GM13977 (cell line): Measurements from ENCODE around the gene KPNA6.
"Not testable (repeated sequence)": the region's sequence is repeated elsewhere in the genome, so short reads cannot be mapped to it uniquely, and the experiment has no call there.

ENCODE experiments used
- DNase-seq: peaks from one replicate; pipeline ENCODE4 v3.0.0; 2012; ENCODE audit warnings: low spot score
- CTCF ChIP-seq: IDR thresholded peaks from 2 replicates; pipeline ENCODE4 v1.5.1; 2012; ENCODE audit warnings: mild to moderate bottlenecking, control low read depth; ENCODE audit not compliant: insufficient read depth; ENCODE audit errors: extremely low read depth, missing control alignments
- in situ Hi-C: fragments of 300-500 bp; cut with MboI; formaldehyde crosslinking; loops from one replicate; pipeline ENCODE4 v1.12.0; 2022; ENCODE audit warnings: low sequenced_read_pairs, low pct_unique_long_range_greater_than_20kb, mixed read lengths, inconsistent platforms; ENCODE audit not compliant: unreplicated experiment

The KPNA6 gene

GRCh38 chr1:32142446-32143301 lies 34.8 kb downstream of the KPNA6 start:
- no peak for TF ChIP-seq CTCF
- no peak for DNase-seq
- in situ Hi-C loops, result no loop called here

- in situ Hi-C loops, DNase-seq: not testable (repeated sequence)
Measured at GRCh38 chr1:32143302-32143695, 35.4 kb downstream of the KPNA6 start.

- DNase-seq, result no peak
- in situ Hi-C loops, result no loop called here
- TF ChIP-seq CTCF, result no peak
Measured at GRCh38 chr1:32144033-32144432, 36.2 kb downstream of the KPNA6 start.

GRCh38 chr1:32147799-32148198 lies 39.9 kb downstream of the KPNA6 start:
- in situ Hi-C loops, DNase-seq: not testable (repeated sequence)

GRCh38 chr1:32150847-32151246 lies 43.0 kb downstream of the KPNA6 start:
- DNase-seq, result no peak
- in situ Hi-C loops, result no loop called here
- no peak for TF ChIP-seq CTCF

- DNase-seq, result no peak
- in situ Hi-C loops, result no loop called here
- TF ChIP-seq CTCF, result no peak
Measured at GRCh38 chr1:32151319-32151787, 43.5 kb downstream of the KPNA6 start.

GRCh38 chr1:32159189-32159588 lies 51.3 kb downstream of the KPNA6 start:
- TF ChIP-seq CTCF, result no peak
- DNase-seq, result peak; percentile 68
- in situ Hi-C loops, result no loop called here
